NCI-H774 (cell line): ENCODE results near the gene CACNA1D.
A peak's percentile ranks its signal among the peaks of the same experiment; 100 is the strongest.

Experiments used
- DNase-seq: peaks from one replicate; lab custom pipeline; 2025; lab: John Stamatoyannopoulos, UW

The CACNA1D gene

GRCh38 chr3:53845103-53845880 is 350.9 kb downstream of the CACNA1D start:
- no peak for DNase-seq

GRCh38 chr3:53845881-53846133 is 351.4 kb downstream of the CACNA1D start:
- DNase-seq: no peak

- peak; percentile 22 for DNase-seq
Measured at GRCh38 chr3:53846134-53846850, 351.9 kb downstream of the CACNA1D start, which contains the start of the genes CHDH and IL17RB. Gene CHDH (minus strand): TSS chr3:53846419. CDS start chr3:53824008, 22,411 bp downstream. Gene IL17RB (plus strand): TSS chr3:53846568. CDS start chr3:53846589, 21 bp downstream.

GRCh38 chr3:53846851-53847155 is 352.4 kb downstream of the CACNA1D start:
- DNase-seq: no peak

- no peak for DNase-seq
Measured at GRCh38 chr3:53849916-53850315, 355.5 kb downstream of the CACNA1D start.

GRCh38 chr3:53850895-53851294 is 356.5 kb downstream of the CACNA1D start:
- DNase-seq: no peak

- DNase-seq: no peak
Measured at GRCh38 chr3:53856964-53857363, 362.6 kb downstream of the CACNA1D start.

GRCh38 chr3:53858096-53858741 is 363.8 kb downstream of the CACNA1D start:
- no peak for DNase-seq

- DNase-seq: no peak
Measured at GRCh38 chr3:53859178-53859577, 364.8 kb downstream of the CACNA1D start.

- no peak for DNase-seq
Measured at GRCh38 chr3:53860196-53860595, 365.8 kb downstream of the CACNA1D start.

- no peak for DNase-seq
Measured at GRCh38 chr3:53862241-53862640, 367.8 kb downstream of the CACNA1D start.

GRCh38 chr3:53863145-53863544 is 368.7 kb downstream of the CACNA1D start:
- no peak for DNase-seq
